PFSK-1 (cell line): ENCODE measurements around the gene GAB3.
"Not testable (repeated sequence)": the region's sequence is repeated elsewhere in the genome, so short reads cannot be mapped to it uniquely, and the experiment has no call there.

ENCODE experiments used
- FOXP2 ChIP-seq: optimal IDR thresholded peaks from 2 replicates; pipeline ENCODE3; 2011; ENCODE audit warnings: borderline replicate concordance, control low read depth, inconsistent platforms; ENCODE audit not compliant: insufficient read depth; ENCODE audit errors: extremely low read length, extremely low read depth
- POLR2AphosphoS5 ChIP-seq: IDR thresholded peaks from 2 replicates; pipeline ENCODE4 v1.6.1; 2012; ENCODE audit warnings: low read depth, mild to moderate bottlenecking, control low read depth, low read length, moderate library complexity
- SIN3A ChIP-seq: IDR thresholded peaks from 2 replicates; pipeline ENCODE4 v1.6.1; 2012; ENCODE audit warnings: mild to moderate bottlenecking, low read length, moderate library complexity, borderline replicate concordance; ENCODE audit not compliant: insufficient read depth
- TAF1 ChIP-seq: IDR thresholded peaks from 2 replicates; pipeline ENCODE4 v1.6.1; 2012; ENCODE audit warnings: low read length, control low read depth, borderline replicate concordance; ENCODE audit not compliant: insufficient read depth
- TF ChIP-seq, protein P1 (sequence below), 2 experiments: IDR thresholded peaks; 2 replicates each; pipeline versions ENCODE4 v1.6.1 to v1.8.0; 2011 to 2012; ENCODE audit warnings: low read depth in 2 of 2, low read length in 2 of 2, control low read depth in 1 of 2, inconsistent platforms in 1 of 2, mild to moderate bottlenecking in 1 of 2, moderate library complexity in 1 of 2; ENCODE audit not compliant: insufficient read depth in 1 of 2

The GAB3 gene

DNA sequence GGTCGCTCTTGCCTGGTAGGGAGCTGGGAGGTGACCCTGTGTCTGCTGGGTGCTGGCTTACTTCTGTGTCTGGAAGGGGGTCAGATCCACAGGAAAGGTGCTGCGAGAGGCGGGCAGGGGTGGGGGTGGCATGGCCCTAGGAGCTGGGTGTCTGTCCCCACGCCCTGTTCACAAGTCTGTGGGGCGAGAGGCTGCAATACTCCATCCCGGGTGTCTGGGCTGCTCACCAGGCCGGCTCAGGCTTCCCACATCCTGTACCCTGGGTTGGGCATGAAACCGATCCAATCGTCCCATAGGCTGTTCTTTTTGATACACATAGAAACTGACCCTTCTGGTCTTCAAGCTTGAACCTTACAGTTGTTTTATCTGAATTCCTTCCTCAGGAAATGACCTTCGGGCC, 96.5 kb downstream of the GAB3 start:
- TF ChIP-seq TAF1 (no peak), POLR2AphosphoS5 (no peak), FOXP2 (no peak), SIN3A (no peak)
- TF ChIP-seq, protein P1, sequence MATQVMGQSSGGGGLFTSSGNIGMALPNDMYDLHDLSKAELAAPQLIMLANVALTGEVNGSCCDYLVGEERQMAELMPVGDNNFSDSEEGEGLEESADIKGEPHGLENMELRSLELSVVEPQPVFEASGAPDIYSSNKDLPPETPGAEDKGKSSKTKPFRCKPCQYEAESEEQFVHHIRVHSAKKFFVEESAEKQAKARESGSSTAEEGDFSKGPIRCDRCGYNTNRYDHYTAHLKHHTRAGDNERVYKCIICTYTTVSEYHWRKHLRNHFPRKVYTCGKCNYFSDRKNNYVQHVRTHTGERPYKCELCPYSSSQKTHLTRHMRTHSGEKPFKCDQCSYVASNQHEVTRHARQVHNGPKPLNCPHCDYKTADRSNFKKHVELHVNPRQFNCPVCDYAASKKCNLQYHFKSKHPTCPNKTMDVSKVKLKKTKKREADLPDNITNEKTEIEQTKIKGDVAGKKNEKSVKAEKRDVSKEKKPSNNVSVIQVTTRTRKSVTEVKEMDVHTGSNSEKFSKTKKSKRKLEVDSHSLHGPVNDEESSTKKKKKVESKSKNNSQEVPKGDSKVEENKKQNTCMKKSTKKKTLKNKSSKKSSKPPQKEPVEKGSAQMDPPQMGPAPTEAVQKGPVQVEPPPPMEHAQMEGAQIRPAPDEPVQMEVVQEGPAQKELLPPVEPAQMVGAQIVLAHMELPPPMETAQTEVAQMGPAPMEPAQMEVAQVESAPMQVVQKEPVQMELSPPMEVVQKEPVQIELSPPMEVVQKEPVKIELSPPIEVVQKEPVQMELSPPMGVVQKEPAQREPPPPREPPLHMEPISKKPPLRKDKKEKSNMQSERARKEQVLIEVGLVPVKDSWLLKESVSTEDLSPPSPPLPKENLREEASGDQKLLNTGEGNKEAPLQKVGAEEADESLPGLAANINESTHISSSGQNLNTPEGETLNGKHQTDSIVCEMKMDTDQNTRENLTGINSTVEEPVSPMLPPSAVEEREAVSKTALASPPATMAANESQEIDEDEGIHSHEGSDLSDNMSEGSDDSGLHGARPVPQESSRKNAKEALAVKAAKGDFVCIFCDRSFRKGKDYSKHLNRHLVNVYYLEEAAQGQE (IDR thresholded peaks at IDR 0.05; ENCODE audit: insufficient read depth in 1 of 2, low read depth in 2 of 2, low read length in 2 of 2), result no peak

DNA sequence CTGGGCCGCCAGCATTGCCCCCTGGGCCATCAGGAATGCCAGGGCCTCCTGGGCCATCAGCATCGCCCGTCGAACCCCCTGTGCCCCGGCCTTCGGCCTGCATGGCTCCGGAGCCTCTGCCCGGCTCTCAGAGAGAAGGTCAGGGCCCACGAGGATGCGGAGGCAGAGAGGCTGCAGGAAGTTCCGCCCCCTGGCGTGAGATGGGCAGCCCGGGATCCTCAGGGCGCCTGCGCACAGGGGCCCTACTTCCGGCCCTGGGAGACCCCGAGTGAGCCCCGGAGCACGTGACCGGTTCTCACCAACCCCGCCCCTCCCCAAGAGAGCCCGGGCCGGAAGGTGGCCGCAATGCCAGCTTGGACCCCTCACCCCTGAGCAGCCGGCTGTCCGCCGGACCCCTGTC, 97.5 kb downstream of the GAB3 start, which contains the start of gene CTAG2:
Gene CTAG2, minus strand, starts transcription at position 167 of the 400 bp plus-strand sequence. Its CDS starts 64 bp downstream, at position 103.
- not testable (repeated sequence) for TF ChIP-seq POLR2AphosphoS5, TAF1, SIN3A

DNA sequence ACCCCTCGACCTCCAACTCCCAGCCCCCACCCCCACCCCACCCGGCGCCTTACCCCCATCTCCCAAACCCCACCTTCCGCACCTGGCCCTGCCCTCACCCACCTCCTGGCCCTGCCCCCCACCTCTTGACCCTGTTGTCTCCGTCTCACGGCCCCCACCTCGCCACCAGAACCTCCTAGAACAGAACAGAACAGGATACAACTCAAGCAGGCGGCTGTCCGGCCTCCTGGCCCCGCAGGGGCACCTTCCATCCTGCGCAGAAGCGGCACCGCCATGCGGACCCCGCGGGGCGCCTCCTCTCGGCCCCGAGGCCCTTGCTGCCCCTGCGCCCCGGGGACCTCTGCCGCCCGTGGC, 97.9 kb downstream of the GAB3 start:
- TF ChIP-seq POLR2AphosphoS5 (no peak), TAF1 (no peak), SIN3A (no peak)

DNA sequence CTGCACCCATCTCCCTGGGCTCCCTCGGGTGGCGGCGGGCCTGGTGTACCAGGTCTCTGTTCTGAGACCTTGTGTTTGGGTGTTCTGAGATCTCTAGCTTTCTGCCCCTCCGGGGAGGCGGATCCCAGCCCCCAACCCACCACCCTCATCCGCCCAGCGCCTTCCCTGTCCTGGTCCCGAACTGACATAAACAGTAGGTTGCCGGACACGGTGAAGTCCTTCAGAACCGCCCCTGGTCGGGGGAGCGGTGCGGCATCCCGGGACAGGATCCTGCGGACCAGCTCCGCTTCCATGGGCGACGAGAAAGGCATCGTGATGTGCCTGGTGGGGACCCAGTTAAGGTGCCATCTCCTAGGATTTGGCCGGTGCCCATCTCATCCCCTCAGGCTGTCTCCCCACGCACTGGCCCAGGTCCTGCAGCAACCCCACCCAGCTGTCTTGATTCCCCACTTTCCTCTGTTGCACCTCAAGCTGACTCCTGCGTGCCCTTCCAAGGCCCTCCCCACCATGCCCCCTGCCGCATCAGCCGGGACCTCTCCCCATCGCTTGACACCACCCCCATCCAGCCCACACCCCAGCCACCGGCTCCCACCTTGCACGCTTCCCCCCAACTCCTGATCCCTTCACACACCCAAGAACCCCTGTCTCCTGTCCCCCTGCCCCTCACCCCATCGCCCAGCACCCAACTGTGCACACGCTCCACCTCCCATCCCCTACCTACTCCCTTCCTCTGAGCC, 98.4 kb downstream of the GAB3 start:
- TF ChIP-seq SIN3A (no peak), TAF1 (no peak), FOXP2 (no peak), POLR2AphosphoS5 (no peak)
- TF ChIP-seq, protein P1 (IDR thresholded peaks at IDR 0.05; ENCODE audit: insufficient read depth in 1 of 2, low read depth in 2 of 2, low read length in 2 of 2), result no peak

DNA sequence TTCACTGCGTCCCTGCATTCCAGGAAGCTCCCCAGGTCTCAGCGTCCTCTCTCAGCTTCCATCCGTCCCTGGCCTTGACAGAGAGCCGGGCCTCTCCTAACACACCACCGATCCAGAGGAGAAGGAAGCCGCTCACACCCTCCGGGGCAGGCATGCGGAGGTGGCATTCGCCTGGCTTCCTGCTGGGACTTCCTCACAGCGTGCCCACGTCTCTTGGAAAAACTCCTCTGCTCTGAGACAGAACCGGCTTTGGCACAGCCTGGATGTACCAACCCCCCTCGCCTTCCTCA, 100.7 kb downstream of the GAB3 start:
- TF ChIP-seq POLR2AphosphoS5 (no peak), TAF1 (no peak), FOXP2 (no peak), SIN3A (no peak)
- TF ChIP-seq, protein P1 (IDR thresholded peaks at IDR 0.05; ENCODE audit: insufficient read depth in 1 of 2, low read depth in 2 of 2, low read length in 2 of 2), result no peak

DNA sequence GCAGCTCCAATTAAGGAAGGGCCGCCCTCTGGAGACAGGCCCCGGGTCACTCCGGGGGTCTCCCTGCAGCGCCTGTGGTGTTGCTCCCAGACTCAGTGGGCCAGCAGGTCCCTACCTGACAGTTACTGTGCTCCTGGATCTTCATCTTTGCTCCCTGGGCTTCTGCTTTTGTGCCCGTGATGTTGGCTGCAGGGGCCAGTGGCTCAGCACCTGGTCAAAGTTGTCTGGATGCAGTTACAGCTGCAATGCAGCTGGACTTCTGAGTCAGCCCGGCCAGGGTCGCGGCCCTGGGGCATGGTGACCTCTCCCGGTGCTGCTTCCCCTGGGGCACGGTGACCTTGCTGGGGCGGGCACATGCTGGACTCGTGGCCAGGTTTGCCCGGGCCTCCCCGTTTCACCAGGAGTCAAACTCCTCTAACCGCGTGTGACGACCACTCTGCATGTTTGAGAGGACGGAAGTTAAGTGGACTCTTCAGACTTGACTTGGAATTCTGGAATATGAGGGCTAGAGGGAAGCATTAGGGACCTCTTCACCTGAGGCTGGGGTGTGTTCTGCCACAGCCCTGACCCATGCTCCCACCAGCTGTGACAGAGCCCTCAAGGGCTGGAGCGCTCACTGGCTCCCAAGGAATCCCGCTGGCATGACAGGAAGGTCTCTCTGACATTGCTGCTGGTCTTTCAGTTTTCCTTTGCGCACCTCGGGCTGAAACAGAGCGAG, 101.2 kb downstream of the GAB3 start:
- TF ChIP-seq TAF1 (no peak), SIN3A (no peak), FOXP2 (no peak), POLR2AphosphoS5 (no peak)
- TF ChIP-seq, protein P1 (IDR thresholded peaks at IDR 0.05; ENCODE audit: insufficient read depth in 1 of 2, low read depth in 2 of 2, low read length in 2 of 2), result no peak
